Measurements from ENCODE around the gene KLHL3. TPM values are rescaled to one million over a fixed set of nuclear protein-coding genes. Genes with fewer than 3 reads are reported as not detected.

KLHL3 gene
- total RNA-seq, 2 donors from 2014 or later: 4.4 to 6.3 TPM

DNA sequence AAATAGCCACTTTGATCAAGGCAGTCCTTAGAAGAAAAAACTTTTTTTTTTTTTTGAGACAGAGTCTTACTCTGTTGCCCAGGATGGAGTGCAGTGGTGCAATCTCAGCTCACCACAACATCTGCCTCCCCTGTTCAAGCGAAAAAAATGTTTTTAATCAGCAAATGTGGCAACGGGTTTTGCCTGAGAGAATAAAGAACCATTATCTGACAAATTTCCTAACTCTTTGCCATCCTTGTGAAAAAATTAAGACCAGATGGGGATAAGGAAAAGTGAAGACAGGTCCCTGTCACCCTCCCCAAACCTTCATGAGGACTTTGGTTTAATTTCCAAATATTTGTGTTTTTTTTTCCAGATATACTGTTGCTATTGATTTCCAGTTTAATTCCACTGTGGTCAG, 129.5 kb downstream of the KLHL3 start:
- Histone ChIP-seq H3K9me3 (no peaks in the 10 kb centered on the region), H3K27ac (no peak overlapping the region), H3K4me1 (no peaks in the 10 kb centered on the region), H3K4me3 (no peak overlapping the region), H3K9ac (ENCODE audit: low read depth in 2 of 2, low read length in 2 of 2) (no peak overlapping the region), H3K27me3 (no peaks in the 10 kb centered on the region), H3K36me3 (no peaks in the 10 kb centered on the region)
- no peak for DNase-seq
- TF ChIP-seq, protein P1, sequence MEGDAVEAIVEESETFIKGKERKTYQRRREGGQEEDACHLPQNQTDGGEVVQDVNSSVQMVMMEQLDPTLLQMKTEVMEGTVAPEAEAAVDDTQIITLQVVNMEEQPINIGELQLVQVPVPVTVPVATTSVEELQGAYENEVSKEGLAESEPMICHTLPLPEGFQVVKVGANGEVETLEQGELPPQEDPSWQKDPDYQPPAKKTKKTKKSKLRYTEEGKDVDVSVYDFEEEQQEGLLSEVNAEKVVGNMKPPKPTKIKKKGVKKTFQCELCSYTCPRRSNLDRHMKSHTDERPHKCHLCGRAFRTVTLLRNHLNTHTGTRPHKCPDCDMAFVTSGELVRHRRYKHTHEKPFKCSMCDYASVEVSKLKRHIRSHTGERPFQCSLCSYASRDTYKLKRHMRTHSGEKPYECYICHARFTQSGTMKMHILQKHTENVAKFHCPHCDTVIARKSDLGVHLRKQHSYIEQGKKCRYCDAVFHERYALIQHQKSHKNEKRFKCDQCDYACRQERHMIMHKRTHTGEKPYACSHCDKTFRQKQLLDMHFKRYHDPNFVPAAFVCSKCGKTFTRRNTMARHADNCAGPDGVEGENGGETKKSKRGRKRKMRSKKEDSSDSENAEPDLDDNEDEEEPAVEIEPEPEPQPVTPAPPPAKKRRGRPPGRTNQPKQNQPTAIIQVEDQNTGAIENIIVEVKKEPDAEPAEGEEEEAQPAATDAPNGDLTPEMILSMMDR (IDR thresholded peaks at IDR 0.05): no peak
- intact Hi-C loops (cut with DNase I): no loop called here

DNA sequence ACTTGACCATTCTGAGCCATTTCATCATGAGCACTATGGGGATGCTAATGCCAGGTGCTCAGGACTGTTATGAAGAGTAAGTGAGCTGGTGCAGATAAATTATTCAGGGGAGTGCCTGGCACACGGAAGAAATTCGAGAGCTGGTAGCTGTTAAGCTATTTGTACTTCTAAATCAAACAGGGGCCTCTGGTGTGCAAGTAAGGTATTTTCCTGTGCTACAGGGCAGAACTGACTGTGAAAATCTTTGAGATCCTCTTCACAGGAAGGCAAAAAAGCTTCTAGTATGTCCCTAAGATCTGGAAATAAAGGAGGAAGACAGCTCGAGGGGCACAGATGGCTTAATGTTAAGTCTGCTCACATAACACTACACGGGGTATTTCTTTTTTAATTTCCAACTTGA, 130.5 kb downstream of the KLHL3 start:
- no peak for DNase-seq
- Histone ChIP-seq H3K4me3 (no peak overlapping the region), H3K27ac (no peak overlapping the region), H3K4me1 (no peaks in the 10 kb centered on the region), H3K36me3 (no peaks in the 10 kb centered on the region), H3K9me3 (no peaks in the 10 kb centered on the region), H3K27me3 (no peaks in the 10 kb centered on the region), H3K9ac (ENCODE audit: low read depth in 2 of 2, low read length in 2 of 2) (no peak overlapping the region)
- TF ChIP-seq, protein P1 (IDR thresholded peaks at IDR 0.05): no peak
- intact Hi-C loops (cut with DNase I): no loop called here

DNA sequence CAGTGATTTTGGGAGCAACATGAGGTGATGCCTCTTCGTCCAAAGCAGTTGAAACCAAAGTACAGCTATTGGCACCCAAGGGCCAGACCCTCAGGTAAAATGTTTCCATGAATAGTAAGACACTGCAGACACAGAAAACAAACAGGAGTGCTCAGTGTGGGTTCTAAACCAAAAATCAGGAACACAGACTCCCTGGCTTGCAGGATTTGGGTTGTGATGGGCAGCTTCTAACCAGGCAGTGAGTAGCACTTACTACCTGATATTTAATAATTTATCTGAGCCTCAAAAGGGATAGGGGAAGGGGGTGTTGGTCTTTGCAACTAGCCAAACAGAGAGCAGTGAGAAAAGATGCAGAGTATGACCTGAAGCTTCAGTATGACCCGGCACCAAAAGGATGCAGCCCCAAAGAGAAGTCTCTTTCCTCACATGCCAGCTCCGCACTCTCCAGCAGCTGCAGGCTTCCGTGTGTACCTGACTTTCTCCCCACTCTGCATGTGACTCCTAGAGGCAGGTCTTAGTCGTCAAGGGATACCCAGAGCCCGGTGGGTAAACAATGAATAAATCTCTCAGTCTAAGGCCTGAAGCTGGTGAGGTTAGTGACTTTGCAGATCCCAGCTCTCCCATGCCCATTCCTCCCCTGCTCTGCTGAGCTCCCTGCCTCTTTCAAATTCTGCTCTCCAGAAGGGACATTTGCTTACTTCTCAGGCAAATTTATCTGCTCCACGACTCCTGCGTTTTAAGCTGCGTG, 131.4 kb downstream of the KLHL3 start:
- no peak for DNase-seq
- H3K4me1 ChIP-seq: no peaks in the 10 kb centered on the region
- no peak overlapping the region for H3K27ac ChIP-seq
- intact Hi-C loops (cut with DNase I): no loop called here
- H3K4me3 ChIP-seq: no peak overlapping the region
- no peaks in the 10 kb centered on the region for H3K27me3 ChIP-seq
- no peaks in the 10 kb centered on the region for H3K36me3 ChIP-seq
- no peak overlapping the region for H3K9ac ChIP-seq (ENCODE audit: low read depth in 2 of 2, low read length in 2 of 2)
- H3K9me3 ChIP-seq: no peaks in the 10 kb centered on the region
- TF ChIP-seq, protein P1 (IDR thresholded peaks at IDR 0.05): no peak

DNA sequence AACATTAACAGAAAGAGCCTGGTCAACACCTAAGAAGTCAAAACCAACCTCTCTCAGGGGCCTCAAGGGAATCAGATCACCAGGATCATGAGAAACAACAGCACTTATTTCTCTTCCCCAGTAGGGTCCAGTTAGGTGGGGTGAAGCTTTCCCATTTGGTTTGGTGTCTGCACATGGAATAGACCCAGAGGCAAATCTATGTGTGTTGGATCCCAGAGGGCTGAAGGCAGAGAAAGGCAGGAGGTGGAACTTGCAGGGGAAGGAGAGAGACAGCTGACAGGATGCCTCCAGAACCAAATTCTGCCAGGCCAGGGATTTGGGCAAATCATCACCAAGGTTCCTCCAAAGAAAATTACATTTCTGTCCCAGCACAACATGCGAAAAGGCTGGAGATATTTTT, 132.0 kb downstream of the KLHL3 start:
- intact Hi-C loops (cut with DNase I): no loop called here
- Histone ChIP-seq H3K27ac (no peak overlapping the region), H3K36me3 (no peaks in the 10 kb centered on the region), H3K4me3 (no peak overlapping the region), H3K9ac (ENCODE audit: low read depth in 2 of 2, low read length in 2 of 2) (no peak overlapping the region), H3K9me3 (no peaks in the 10 kb centered on the region), H3K27me3 (no peaks in the 10 kb centered on the region), H3K4me1 (no peaks in the 10 kb centered on the region)
- TF ChIP-seq, protein P1 (IDR thresholded peaks at IDR 0.05): no peak
- no peak for DNase-seq

DNA sequence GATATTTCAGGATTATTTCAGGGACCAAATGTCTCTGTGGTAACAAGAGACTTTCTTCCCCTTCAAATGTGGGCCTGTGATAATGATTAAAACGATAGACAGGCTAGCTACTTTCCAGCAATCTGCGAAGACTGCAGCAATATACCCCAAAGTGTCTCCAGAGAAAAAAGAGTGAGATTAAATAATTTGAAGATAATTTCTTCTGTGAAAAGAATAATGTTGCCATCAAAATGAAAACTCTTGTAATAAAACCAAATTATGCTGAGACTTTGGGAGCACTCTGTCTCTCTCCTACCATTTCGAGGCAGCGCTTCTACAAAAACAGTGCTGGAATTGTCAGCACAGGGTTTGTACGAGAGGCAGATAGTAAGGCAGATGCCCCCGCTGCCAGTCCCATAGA, 132.5 kb downstream of the KLHL3 start:
- TF ChIP-seq, protein P1 (IDR thresholded peaks at IDR 0.05): no peak
- Histone ChIP-seq H3K4me1 (no peaks in the 10 kb centered on the region), H3K27me3 (no peaks in the 10 kb centered on the region), H3K9me3 (no peaks in the 10 kb centered on the region), H3K4me3 (no peak overlapping the region), H3K36me3 (no peaks in the 10 kb centered on the region), H3K27ac (no peak overlapping the region), H3K9ac (ENCODE audit: low read depth in 2 of 2, low read length in 2 of 2) (no peak overlapping the region)
- intact Hi-C loops (cut with DNase I): no loop called here
- no peak for DNase-seq

All from colonic mucosa (tissue), 4 donors.